ENCODE measurements around the gene EFNA4. TPM values are rescaled to one million over a fixed set of nuclear protein-coding genes. Genes with fewer than 3 reads are reported as not detected.
"Not testable (repeated sequence)": the region's sequence is repeated elsewhere in the genome, so short reads cannot be mapped to it uniquely, and the experiment has no call there.

Gene EFNA4
- total RNA-seq, 1 experiment from 2014 or later = 45.0 TPM

DNA sequence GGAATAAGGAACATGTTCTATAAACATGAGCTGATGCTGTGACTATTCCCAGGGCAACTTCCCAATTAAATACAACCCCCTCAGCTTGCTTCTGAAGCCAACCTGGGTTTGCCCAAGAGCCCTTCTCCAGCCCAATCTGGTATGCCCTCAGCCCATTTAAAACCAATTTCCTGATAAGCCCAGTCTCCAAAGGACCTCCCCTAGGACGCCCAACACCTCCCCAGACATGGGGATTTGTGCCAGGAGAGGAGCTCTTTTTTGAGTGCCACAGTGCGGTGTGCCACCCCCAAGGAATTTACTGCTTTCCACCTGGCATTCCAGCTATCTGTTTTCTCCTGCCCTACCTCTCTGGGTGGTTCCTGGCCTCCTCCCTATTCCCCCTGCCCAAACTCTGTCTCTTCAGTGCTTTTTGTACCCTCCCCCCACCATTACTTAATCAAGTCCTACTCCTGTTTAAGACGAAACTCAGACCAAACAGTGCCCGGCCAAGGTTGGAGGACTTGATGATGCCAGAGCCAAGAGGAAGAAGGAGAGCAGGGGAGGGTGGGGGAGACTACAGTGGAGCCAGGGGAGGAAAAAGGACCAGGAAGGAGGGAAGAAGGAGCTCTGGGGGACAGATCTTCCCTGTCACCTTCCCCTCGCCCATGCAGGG is 52.7 kb downstream of the EFNA4 start:
- no peak for DNase-seq (ENCODE audit: low spot score)

DNA sequence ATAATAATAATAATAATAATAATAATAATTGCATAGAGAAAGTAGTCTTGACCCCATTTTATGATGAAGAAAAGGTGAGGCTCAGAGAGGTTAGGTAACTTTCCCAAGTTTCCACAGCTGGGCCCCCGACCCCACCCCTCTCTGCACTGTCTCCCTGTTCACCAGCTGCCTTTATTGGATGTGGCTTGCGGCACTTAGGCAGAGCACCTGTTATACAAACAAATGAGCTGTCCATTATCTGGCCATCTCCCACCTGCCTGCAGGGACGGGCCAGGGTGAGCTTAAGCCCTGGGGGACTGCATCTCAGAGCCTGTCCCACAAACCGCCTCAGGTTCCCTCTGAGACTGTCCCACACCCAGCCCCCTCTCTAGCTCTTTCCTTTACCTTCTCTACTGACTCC is 54.1 kb downstream of the EFNA4 start:
- no peak for DNase-seq (ENCODE audit: low spot score)

DNA sequence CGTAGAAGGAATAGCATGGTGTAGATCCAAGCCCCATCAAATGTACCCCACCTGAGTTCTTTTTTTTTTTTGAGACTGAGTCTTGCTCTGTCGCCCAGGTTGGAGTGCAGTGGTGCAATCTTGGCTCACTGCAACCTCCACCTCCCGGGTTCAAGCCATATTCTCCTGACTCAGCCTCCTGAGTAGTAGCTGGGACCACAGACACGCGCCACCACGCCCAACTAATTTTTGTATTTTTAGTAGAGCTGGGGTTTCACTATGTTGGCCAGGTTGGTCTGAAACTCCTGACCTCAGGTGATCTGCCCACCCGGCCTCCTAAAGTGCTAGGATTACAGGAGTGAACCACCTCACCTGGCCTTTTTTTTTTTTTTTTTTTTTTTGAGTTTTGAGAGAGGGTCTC is 54.5 kb downstream of the EFNA4 start:
- not testable (repeated sequence) for DNase-seq (ENCODE audit: low spot score)

Other genes starting within 250 kb of the EFNA4 start
- not detected in 2 replicates for gene KCNN3, start 193.5 kb upstream of the EFNA4 start, total RNA-seq (2014; rRNA removed; shearing (Covaris generic))
- gene PMVK, start 127.0 kb upstream of the EFNA4 start, total RNA-seq (2014; rRNA removed; shearing (Covaris generic)) = 15.7 and 18.9 TPM in 2 replicates
- gene PBXIP1, start 107.6 kb upstream of the EFNA4 start, total RNA-seq (2014; rRNA removed; shearing (Covaris generic)) = 33.3 and 42.5 TPM in 2 replicates
- 36.3 and 43.4 TPM in 2 replicates for gene PYGO2, start 102.0 kb upstream of the EFNA4 start, total RNA-seq (2014; rRNA removed; shearing (Covaris generic))
- gene SHC1, start 93.0 kb upstream of the EFNA4 start, total RNA-seq (2014; rRNA removed; shearing (Covaris generic)) = 112 and 120 TPM in 2 replicates
- 189 and 196 TPM in 2 replicates for gene CKS1B, start 89.1 kb upstream of the EFNA4 start, total RNA-seq (2014; rRNA removed; shearing (Covaris generic))
- 83.1 and 85.5 TPM in 2 replicates for gene FLAD1, start 80.4 kb upstream of the EFNA4 start, total RNA-seq (2014; rRNA removed; shearing (Covaris generic))
- 0.16 and 0.18 TPM in 2 replicates for gene LENEP, start 70.2 kb upstream of the EFNA4 start, total RNA-seq (2014; rRNA removed; shearing (Covaris generic))
- gene ZBTB7B, start 60.9 kb upstream of the EFNA4 start, total RNA-seq (2014; rRNA removed; shearing (Covaris generic)) = 81.9 and 83.4 TPM in 2 replicates
- 0.70 and 3.3 TPM in 2 replicates for gene DCST2, start 30.0 kb upstream of the EFNA4 start, total RNA-seq (2014; rRNA removed; shearing (Covaris generic))
- gene DCST1, start 29.9 kb upstream of the EFNA4 start, total RNA-seq (2014; rRNA removed; shearing (Covaris generic)) = 0.05 TPM in 1 of 2 replicates, not detected in the other
- 177 and 185 TPM in 2 replicates for gene ADAM15, start 12.4 kb upstream of the EFNA4 start, total RNA-seq (2014; rRNA removed; shearing (Covaris generic))
- 2.4 and 3.9 TPM in 2 replicates for gene EFNA3, start 15.1 kb downstream of the EFNA4 start, total RNA-seq (2014; rRNA removed; shearing (Covaris generic))
- 49.8 and 62.7 TPM in 2 replicates for gene EFNA1, start 64.1 kb downstream of the EFNA4 start, total RNA-seq (2014; rRNA removed; shearing (Covaris generic))
- 38.8 and 47.5 TPM in 2 replicates for gene SLC50A1, start 72.1 kb downstream of the EFNA4 start, total RNA-seq (2014; rRNA removed; shearing (Covaris generic))
- gene DPM3, start 76.8 kb downstream of the EFNA4 start, total RNA-seq (2014; rRNA removed; shearing (Covaris generic)) = 86.2 and 100 TPM in 2 replicates
- 107 and 128 TPM in 2 replicates for gene KRTCAP2, start 109.6 kb downstream of the EFNA4 start, total RNA-seq (2014; rRNA removed; shearing (Covaris generic))
- not detected in 2 replicates for gene TRIM46, start 110.1 kb downstream of the EFNA4 start, total RNA-seq (2014; rRNA removed; shearing (Covaris generic))
- gene THBS3, start 144.2 kb downstream of the EFNA4 start, total RNA-seq (2014; rRNA removed; shearing (Covaris generic)) = 4.2 and 7.6 TPM in 2 replicates
- 72.2 and 86.8 TPM in 2 replicates for gene MTX1, start 145.0 kb downstream of the EFNA4 start, total RNA-seq (2014; rRNA removed; shearing (Covaris generic))
- gene ENTREP3, start 191.7 kb downstream of the EFNA4 start, total RNA-seq (2014; rRNA removed; shearing (Covaris generic)) = 8.6 and 12.6 TPM in 2 replicates
- 112 and 114 TPM in 2 replicates for gene SCAMP3, start 198.6 kb downstream of the EFNA4 start, total RNA-seq (2014; rRNA removed; shearing (Covaris generic))
- 29.3 and 35.2 TPM in 2 replicates for gene CLK2, start 209.8 kb downstream of the EFNA4 start, total RNA-seq (2014; rRNA removed; shearing (Covaris generic))
- 4.3 and 6.4 TPM in 2 replicates for gene HCN3, start 213.7 kb downstream of the EFNA4 start, total RNA-seq (2014; rRNA removed; shearing (Covaris generic))
- gene PKLR, start 237.7 kb downstream of the EFNA4 start, total RNA-seq (2014; rRNA removed; shearing (Covaris generic)) = 0.28 TPM in 1 of 2 replicates, not detected in the other
- 270 and 302 TPM in 2 replicates for gene FDPS, start 245.1 kb downstream of the EFNA4 start, total RNA-seq (2014; rRNA removed; shearing (Covaris generic))

Data from HT-29 (cell line).